Fibroblast of lung (primary cell): ENCODE measurements around the gene USP20. TPM values are rescaled to one million over a fixed set of nuclear protein-coding genes. Genes with fewer than 3 reads are reported as not detected.

Source experiments
- DNase-seq, 2 donors: peaks; one replicate each; pipeline versions ENCODE4 v3.0.0 to v3.0.0-alpha.2; 2010; ENCODE audit warnings: low read depth in 2 of 2
- H2AFZ ChIP-seq: 2 replicates; pipeline ENCODE4 v1.5.1; 2012; ENCODE audit warnings: low read length, control low read depth, inconsistent platforms
- H3K27ac ChIP-seq: 2 replicates; pipeline ENCODE4 v1.5.1; 2011; ENCODE audit warnings: low read length, control low read depth; ENCODE audit not compliant: insufficient read depth
- H3K27me3 ChIP-seq: 2 replicates; pipeline ENCODE4 v1.5.1; 2011; ENCODE audit warnings: mild to moderate bottlenecking, low read length; ENCODE audit not compliant: control insufficient read depth, insufficient read depth
- H3K36me3 ChIP-seq: 2 replicates; pipeline ENCODE4 v1.5.1; 2011; ENCODE audit warnings: low read length; ENCODE audit not compliant: control insufficient read depth, insufficient read depth
- H3K4me1 ChIP-seq: 2 replicates; pipeline ENCODE4 v1.5.1; 2011; ENCODE audit warnings: low read length; ENCODE audit not compliant: control insufficient read depth, insufficient read depth; ENCODE audit errors: extremely low read depth
- H3K4me2 ChIP-seq: 2 replicates; pipeline ENCODE4 v1.5.1; 2011; ENCODE audit warnings: low read length, control low read depth; ENCODE audit not compliant: insufficient read depth; ENCODE audit errors: extremely low read depth
- H3K4me3 ChIP-seq, 4 experiments: fragments of 200-600 bp in 1 of 4; sonication (generic) in 1 of 4; replicated peaks in 1 of 4; 2 replicates each; pipeline ENCODE4 v1.5.1; 2011 to 2016; ENCODE audit warnings: low read length in 4 of 4, low read depth in 3 of 4, mild to moderate bottlenecking in 3 of 4, control low read depth in 2 of 4, inconsistent platforms in 1 of 4, mixed read lengths in 1 of 4; ENCODE audit not compliant: insufficient read depth in 1 of 4; ENCODE audit errors: control extremely low read depth in 1 of 4
- H3K79me2 ChIP-seq: 2 replicates; pipeline ENCODE4 v1.5.1; 2012; ENCODE audit warnings: mild to moderate bottlenecking, low read length, inconsistent platforms; ENCODE audit not compliant: control insufficient read depth, insufficient read depth
- H3K9ac ChIP-seq: 2 replicates; pipeline ENCODE4 v1.5.1; 2011; ENCODE audit warnings: mild to moderate bottlenecking, low read length, control low read depth; ENCODE audit not compliant: insufficient read depth
- H3K9me3 ChIP-seq: 2 replicates; pipeline ENCODE4 v1.5.1; 2012; ENCODE audit warnings: low read depth, low read length; ENCODE audit not compliant: control insufficient read depth, insufficient read depth
- H4K20me1 ChIP-seq: 2 replicates; pipeline ENCODE4 v1.5.1; 2011; ENCODE audit warnings: low read length; ENCODE audit not compliant: control insufficient read depth, insufficient read depth; ENCODE audit errors: extremely low read depth
- CTCF ChIP-seq, 2 donors: IDR thresholded peaks in 1 of 2; conservative IDR thresholded peaks in 1 of 2; 1 replicate in 1 of 2; 2 replicates in 1 of 2; pipeline ENCODE4 v1.5.1; 2011 to 2012; ENCODE audit warnings: low read length in 2 of 2, control low read depth in 1 of 2, inconsistent platforms in 1 of 2, low read depth in 1 of 2, mild to moderate bottlenecking in 1 of 2
- EZH2 ChIP-seq: IDR thresholded peaks from 2 replicates; pipeline ENCODE4 v1.5.1; 2012; ENCODE audit warnings: low read length, control low read depth, mild to moderate bottlenecking; ENCODE audit errors: missing control alignments
- polyA plus RNA-seq, 2 donors: library from polyadenylated mRNA; depleted of rRNA in 1 of 2; stranded (reverse) in 1 of 2; unstranded in 1 of 2; fragments of >200 nt; gene quantifications; 2 replicates each; pipeline ENCODE4 v1.2.1, GENCODE V29; 2011 to 2012; ENCODE audit warnings: missing spikeins in 1 of 2
- total RNA-seq: library from RNA; depleted of rRNA; stranded (reverse); fragments of >200 nt; gene quantifications from 2 replicates; pipeline ENCODE4 v1.2.1, GENCODE V29; 2014

Gene USP20
- total and polyA plus RNA-seq, 2 donors (not counting 1 experiment from before 2014, with no cell fraction given) = 6.7 to 12.9 TPM

- Histone ChIP-seq H3K9ac (no peak overlapping the region), H2AFZ (no peak overlapping the region), H4K20me1 (no peaks in the 10 kb centered on the region), H3K4me1 (no peaks in the 10 kb centered on the region), H3K79me2 (no peaks in the 10 kb centered on the region), H3K4me3 (no peak overlapping the region), H3K27me3 (no peaks in the 10 kb centered on the region), H3K4me2 (no peak overlapping the region), H3K27ac (no peak overlapping the region), H3K9me3 (no peaks in the 10 kb centered on the region), H3K36me3 (peaks cover 4% of the 10 kb centered on the region)
- DNase-seq = no peak
- TF ChIP-seq EZH2 (no peak), CTCF (conservative IDR thresholded peaks at IDR 0.05 in 1 of 2, IDR thresholded peaks at IDR 0.05 in 1 of 2; ENCODE audit: low read depth in 1 of 2, low read length in 2 of 2) (no peak)
These were observed 59.0 kb downstream of the USP20 start for GRCh38 chr9:129894120-129894823.

GRCh38 chr9:129895376-129896268 is 60.4 kb downstream of the USP20 start:
- Histone ChIP-seq H3K4me2 (no peak overlapping the region), H3K4me1 (no peaks in the 10 kb centered on the region), H3K4me3 (no peak overlapping the region), H3K9me3 (no peaks in the 10 kb centered on the region), H3K79me2 (no peaks in the 10 kb centered on the region), H3K27ac (no peak overlapping the region), H3K9ac (no peak overlapping the region), H3K27me3 (no peaks in the 10 kb centered on the region), H4K20me1 (no peaks in the 10 kb centered on the region), H3K36me3 (peaks cover 4% of the 10 kb centered on the region), H2AFZ (no peak overlapping the region)
- no peak for DNase-seq
- TF ChIP-seq EZH2 (no peak), CTCF (conservative IDR thresholded peaks at IDR 0.05 in 1 of 2, IDR thresholded peaks at IDR 0.05 in 1 of 2; ENCODE audit: low read depth in 1 of 2, low read length in 2 of 2) (no peak)

- Histone ChIP-seq H2AFZ (no peak overlapping the region), H4K20me1 (no peaks in the 10 kb centered on the region), H3K9me3 (no peaks in the 10 kb centered on the region), H3K4me2 (no peak overlapping the region), H3K79me2 (no peaks in the 10 kb centered on the region), H3K27ac (no peak overlapping the region), H3K4me1 (no peaks in the 10 kb centered on the region), H3K36me3 (peaks cover 5% of the 10 kb centered on the region), H3K9ac (no peak overlapping the region), H3K27me3 (no peaks in the 10 kb centered on the region), H3K4me3 (no peak overlapping the region)
- TF ChIP-seq EZH2 (no peak), CTCF (conservative IDR thresholded peaks at IDR 0.05 in 1 of 2, IDR thresholded peaks at IDR 0.05 in 1 of 2; ENCODE audit: low read depth in 1 of 2, low read length in 2 of 2) (no peak)
- DNase-seq = no peak
These were observed 62.0 kb downstream of the USP20 start for GRCh38 chr9:129897263-129897662.
